ENCODE measurements around the gene ZNF557.

Gene ZNF557

GRCh38 chr19:7076151-7076550 is 6.6 kb downstream of the ZNF557 start:
- no peak for DNase-seq

DNA sequence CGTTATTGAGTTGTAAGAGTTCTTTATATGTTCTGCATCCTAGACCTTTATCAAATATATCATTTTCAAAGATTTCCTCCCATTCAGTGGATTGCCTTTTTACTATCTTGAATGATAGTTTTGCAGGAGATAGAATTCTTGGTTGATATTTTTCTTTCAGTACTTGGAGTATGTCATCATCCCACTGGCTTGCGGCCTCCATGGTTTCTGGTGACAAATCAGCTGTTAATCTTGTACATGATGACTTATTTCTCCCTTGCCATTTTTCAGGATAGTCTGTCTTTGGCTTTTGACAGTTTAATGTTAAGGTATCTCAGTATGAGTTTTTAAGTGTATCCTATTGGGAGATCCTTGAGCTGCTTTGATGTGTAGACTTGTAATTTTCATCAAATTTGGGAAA is 8.5 kb downstream of the ZNF557 start:
- no peak for DNase-seq

GRCh38 chr19:7083076-7083956 is 13.8 kb downstream of the ZNF557 start:
- no peak for DNase-seq

GRCh38 chr19:7088999-7089398 is 19.5 kb downstream of the ZNF557 start:
- DNase-seq: no peak

- DNase-seq: no peak
These were observed 28.6 kb downstream of the ZNF557 start for GRCh38 chr19:7098096-7098495.

GRCh38 chr19:7098701-7099596 is 29.4 kb downstream of the ZNF557 start:
- peak; percentile 90 for DNase-seq

- no peak for DNase-seq
These were observed 30.1 kb downstream of the ZNF557 start for GRCh38 chr19:7099597-7099921.

- no peak for DNase-seq
These were observed 32.2 kb downstream of the ZNF557 start for GRCh38 chr19:7101498-7102253.

DNA sequence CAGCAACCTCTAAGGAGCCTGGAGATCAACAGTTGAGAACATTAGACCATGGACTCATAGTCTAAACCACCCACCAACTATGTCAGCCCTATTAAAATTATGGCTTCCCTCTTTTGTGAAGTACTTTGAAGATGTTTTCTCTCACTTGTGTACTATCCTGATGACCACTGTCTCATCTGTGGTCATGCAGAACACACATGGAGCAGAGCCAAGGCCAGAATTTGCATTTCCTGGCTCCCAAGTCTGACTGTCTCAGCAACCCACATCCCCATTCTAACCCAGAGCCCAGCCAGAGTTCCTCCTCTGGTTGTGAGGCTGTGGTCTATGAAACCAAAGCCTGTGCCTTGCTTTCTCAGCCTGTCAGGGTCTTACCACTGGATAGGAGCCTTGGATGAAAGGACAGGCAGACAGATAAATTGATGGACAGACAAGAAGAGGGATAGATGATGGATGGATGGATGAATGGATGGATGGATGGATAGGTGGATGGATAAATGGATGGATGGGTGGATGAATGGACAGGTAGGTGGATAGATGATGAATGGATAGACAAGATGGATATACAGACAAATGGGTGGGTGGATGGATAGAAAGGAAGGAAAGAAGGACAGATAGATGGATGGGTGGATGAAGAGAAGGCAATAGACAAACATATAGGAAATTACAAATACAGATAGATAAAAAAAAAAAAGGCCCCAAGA is 35.4 kb downstream of the ZNF557 start:
- DNase-seq: no peak

DNA sequence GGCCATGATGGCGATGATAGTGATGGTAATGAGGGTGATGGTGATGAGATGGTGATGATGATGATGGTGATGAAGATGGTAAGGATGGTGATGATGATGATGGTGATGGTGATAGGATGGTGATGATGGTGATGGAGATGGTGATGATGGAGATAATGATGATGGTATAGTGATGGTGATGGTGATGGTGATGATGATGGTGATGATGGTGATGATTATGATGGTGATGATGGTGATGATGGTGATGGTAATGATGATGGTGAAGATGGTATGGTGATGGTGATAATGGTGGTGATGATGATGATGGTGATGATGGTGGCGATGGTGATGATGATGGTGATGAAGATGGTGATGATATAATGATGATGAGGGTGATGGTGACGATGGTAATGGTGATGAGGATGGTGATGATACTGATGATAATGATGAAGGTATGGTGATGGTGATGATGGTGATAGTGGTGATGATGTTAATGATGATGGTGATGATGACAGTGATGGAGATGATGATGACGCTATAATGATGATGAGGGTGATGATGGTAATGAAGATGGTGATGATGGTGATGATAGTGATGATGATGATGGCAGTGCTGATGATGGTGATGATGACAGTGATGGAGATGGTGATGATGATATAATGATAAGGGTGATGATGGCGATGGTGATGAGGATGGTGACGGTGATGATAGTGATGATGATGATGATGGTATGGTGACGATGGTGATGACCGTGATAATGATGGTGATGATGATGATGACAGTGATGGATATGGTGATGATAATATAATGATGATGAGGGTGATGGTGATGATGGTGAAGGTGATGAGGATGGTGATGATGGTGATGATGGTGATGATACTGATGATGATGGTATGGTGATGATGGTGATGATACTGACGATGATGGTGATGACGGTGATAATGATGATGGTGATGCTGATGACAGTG is 37.5 kb downstream of the ZNF557 start:
- no peak for DNase-seq

DNA sequence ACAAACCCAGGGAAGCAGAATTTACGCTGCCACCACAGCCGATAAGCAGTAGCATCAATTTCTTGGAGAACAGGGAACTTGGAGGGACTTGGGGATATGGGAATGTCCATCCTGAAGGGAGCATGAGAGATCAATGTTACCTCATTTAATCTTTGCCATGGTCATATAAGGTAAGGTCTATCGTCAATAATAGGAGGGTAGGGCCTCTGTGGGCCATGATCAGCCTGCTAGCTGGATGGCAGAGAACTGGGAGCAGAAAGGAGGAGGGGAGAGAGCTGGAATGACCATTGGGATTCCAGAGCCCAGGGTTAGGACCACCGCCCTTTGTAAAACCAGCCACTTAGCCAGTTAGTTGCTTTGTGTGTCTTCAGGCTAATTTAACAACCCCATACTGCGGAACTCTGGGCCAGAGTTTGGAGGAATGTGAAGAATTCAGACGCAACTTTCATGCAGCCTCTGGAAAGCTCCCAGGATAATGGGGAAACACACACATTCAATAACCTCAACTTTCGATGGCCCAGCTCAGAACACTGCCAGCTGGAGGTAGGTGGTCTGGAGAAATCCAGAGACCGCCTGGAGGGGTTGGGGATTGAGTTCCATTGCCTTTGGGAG is 40.3 kb downstream of the ZNF557 start:
- no peak for DNase-seq

DNA sequence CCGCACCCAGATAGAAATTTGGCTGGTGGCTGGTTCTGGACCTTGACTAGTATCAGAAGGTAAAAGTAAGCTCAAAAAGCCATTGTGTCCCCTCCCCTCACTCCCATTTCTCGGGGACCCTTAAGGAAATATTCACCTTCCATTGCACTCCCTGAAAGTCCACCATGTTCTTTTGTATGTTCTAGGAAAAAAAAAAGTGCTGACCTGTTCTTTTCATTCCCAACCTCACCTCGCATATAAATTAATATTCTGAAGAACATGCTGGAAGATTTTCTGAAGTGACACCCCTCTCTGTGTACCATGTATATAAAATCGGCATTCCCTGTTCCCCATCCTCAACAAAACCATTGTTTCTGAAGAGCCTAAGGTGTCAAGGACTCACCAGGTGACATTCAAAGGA is 43.2 kb downstream of the ZNF557 start:
- DNase-seq: no peak

DNA sequence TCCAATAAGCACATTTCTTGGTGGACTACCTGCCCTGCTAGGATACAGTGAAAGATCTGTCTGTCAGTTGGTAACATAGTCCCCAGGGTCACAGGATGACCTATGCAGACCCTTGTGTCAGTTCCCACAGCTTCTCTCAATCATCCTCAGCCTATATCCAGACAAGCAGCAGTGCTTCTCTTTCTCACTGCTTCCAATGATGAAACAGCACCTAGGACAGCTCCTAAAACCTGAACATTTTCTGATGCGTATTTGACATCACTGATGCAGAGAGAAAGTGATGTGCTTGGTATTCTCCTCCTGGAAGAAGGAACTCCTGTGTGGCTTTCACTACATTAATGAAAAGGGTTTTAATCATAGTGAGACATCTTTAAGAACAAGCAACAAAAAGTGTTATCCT is 43.7 kb downstream of the ZNF557 start:
- no peak for DNase-seq

GRCh38 chr19:7115721-7116120 is 46.2 kb downstream of the ZNF557 start:
- DNase-seq: no peak

DNA sequence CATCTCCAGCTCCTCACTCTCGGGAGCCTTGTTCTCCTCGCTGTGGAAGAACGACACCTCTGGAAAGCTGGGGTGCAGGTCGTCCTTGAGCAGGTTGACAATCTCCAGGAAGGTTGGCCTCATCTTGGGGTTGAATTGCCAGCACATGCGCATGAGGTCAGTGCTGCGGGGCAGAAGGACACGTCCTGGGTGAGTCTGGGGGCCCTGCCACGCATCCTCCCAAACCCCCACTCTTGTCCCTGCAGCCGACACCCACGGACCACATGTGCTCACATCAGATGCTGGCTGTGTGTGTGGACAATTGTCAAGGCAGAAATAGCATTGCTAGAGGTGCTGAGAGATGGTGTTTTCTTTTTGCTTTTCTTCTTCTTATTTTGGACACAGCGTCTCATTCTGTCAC is 47.7 kb downstream of the ZNF557 start:
- DNase-seq: no peak

DNA sequence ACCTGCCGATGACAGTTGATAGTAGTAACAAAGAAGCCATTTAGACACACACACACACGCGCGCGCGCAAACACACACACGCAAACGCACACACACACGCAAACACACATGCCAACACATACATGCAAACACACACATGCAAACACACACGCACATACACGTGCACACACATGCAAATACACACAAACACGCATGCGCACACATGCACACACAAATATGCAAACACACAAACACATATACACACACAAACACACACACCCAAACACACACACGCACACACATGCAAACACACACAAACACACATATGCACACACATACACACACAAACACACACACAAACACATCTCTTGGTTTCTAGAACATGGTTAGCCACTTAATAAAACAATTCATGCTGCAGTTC is 50.1 kb downstream of the ZNF557 start:
- no peak for DNase-seq

GRCh38 chr19:7120499-7120898 is 51.0 kb downstream of the ZNF557 start:
- no peak for DNase-seq

DNA sequence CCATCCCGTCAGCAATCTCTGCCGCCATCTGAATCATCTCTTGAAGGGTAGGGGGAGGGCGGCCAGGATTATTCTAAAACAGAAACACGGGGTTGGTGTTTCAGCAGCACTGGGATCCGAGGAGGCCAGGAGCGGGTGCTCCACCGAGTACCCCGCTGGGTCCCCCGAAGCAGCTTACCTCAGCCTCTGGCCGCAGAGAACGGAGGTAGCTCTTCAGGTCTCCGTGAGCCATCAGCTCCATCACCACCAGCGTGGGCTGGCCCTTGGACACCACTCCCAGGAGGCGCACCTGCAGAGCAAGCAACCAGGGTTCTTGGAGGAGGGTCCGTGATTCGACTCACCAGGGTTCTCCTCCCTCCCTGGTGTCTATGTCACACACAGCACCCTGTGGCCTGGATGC is 53.2 kb downstream of the ZNF557 start:
- no peak for DNase-seq

GRCh38 chr19:7124782-7125181 is 55.3 kb downstream of the ZNF557 start:
- no peak for DNase-seq

GRCh38 chr19:7125221-7125620 is 55.7 kb downstream of the ZNF557 start:
- DNase-seq: no peak

- no peak for DNase-seq
These were observed 56.6 kb downstream of the ZNF557 start for GRCh38 chr19:7126132-7126531.
